Measurements from ENCODE around the gene SEMA4A.

Gene SEMA4A

DNA sequence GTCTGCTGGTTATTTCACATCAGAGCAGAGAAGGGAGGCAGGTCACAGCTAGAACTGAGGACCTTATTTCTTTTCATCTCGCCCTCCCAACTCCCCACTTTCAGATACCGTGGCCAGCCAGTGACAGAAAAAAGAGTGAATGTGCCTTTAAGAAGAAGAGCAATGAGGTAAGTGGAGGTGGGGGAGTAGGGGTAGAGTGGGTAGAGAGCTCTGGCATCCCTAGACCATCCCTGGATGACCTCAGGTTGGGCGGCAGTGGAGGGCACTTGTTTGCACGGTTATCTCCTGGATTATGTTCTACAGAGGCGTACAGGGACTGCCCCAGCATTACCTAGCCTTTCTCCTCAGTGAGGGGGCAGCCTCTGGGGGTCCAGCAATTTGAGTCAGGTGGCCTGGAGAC is 4.6 kb downstream of the SEMA4A start:
- Histone ChIP-seq H3K4me3 (ENCODE audit: low read depth, low read length) (no peak overlapping the region), H3K36me3 (ENCODE audit: control insufficient read depth, insufficient read depth, low read length) (peaks cover 2% of the 10 kb centered on the region)

DNA sequence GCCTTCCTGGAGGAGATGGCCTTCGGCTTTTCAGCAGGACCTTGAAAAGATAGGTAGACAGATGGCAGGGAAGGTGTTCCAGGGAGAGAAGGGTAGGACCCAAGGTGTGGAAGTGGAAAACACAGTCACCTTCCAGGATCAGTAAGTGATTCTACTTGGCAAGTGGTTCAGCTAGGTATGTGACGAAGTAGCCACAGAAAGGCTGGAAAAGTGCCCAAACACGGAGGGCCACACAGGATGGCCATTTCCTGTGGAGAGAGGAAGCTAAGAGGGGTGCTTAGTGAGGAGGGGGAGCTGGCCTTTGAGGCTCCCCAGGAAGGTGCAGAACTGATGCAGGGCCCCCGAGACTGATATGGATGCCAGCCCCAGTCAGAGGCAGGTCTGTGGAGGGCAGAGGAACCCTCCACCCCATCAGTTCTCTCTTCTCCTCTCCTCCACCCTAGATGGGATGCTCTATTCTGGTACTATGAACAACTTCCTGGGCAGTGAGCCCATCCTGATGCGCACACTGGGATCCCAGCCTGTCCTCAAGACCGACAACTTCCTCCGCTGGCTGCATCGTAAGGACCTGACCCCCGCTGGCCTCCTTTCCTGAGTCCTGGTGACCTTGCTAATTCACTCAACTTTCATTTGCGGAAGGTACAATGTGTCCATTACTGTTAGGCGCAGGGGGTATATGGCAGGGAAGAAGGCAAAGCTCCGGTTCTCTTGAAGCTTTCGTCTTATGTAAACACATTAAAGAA is 6.8 kb downstream of the SEMA4A start:
- Histone ChIP-seq H3K4me3 (ENCODE audit: low read depth, low read length) (peak overlapping the region; percentile 57), H3K27me3 (ENCODE audit: control insufficient read depth, insufficient read depth, low read length) (no peaks in the 10 kb centered on the region), H3K36me3 (ENCODE audit: control insufficient read depth, insufficient read depth, low read length) (no peaks in the 10 kb centered on the region), H3K9me3 (ENCODE audit: control insufficient read depth, insufficient read depth, low read length) (no peaks in the 10 kb centered on the region), H3K4me1 (ENCODE audit: control insufficient read depth, insufficient read depth, low read length) (peaks cover 3% of the 10 kb centered on the region), H3K9ac (ENCODE audit: low read depth, low read length) (peak overlapping the region; percentile 62)

More for the DNA sequence above, 4.6 kb downstream of the SEMA4A start:
- H3K27me3 ChIP-seq (ENCODE audit: control insufficient read depth, insufficient read depth, low read length), result no peaks in the 10 kb centered on the region
- H3K4me1 ChIP-seq (ENCODE audit: control insufficient read depth, insufficient read depth, low read length), result peaks cover 3% of the 10 kb centered on the region
- H3K9ac ChIP-seq (ENCODE audit: low read depth, low read length), result no peak overlapping the region
- H3K9me3 ChIP-seq (ENCODE audit: control insufficient read depth, insufficient read depth, low read length), result no peaks in the 10 kb centered on the region

DNA sequence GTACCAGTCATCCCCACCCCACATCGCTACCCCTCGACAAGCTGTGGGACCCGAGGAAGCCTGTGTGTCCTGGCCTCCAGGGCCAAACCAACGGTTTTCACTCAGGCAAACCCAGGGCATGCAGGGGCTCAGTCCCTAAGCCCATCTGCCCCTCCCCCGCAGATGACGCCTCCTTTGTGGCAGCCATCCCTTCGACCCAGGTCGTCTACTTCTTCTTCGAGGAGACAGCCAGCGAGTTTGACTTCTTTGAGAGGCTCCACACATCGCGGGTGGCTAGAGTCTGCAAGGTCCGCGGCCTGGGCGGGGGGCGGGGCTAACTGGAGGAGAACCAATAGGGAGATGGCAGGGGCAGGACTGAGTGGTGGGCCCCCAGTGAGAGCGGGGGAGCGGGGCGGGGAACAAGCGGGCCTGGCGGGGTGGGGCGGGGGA is 7.4 kb downstream of the SEMA4A start:
- no peaks in the 10 kb centered on the region for H3K9me3 ChIP-seq (ENCODE audit: control insufficient read depth, insufficient read depth, low read length)
- H3K27me3 ChIP-seq (ENCODE audit: control insufficient read depth, insufficient read depth, low read length), result no peaks in the 10 kb centered on the region
- peak overlapping the region; percentile 57 for H3K4me3 ChIP-seq (ENCODE audit: low read depth, low read length)
- peak overlapping the region; percentile 62 for H3K9ac ChIP-seq (ENCODE audit: low read depth, low read length)
- H3K4me1 ChIP-seq (ENCODE audit: control insufficient read depth, insufficient read depth, low read length), result peaks cover 3% of the 10 kb centered on the region
- H3K36me3 ChIP-seq (ENCODE audit: control insufficient read depth, insufficient read depth, low read length), result no peaks in the 10 kb centered on the region

DNA sequence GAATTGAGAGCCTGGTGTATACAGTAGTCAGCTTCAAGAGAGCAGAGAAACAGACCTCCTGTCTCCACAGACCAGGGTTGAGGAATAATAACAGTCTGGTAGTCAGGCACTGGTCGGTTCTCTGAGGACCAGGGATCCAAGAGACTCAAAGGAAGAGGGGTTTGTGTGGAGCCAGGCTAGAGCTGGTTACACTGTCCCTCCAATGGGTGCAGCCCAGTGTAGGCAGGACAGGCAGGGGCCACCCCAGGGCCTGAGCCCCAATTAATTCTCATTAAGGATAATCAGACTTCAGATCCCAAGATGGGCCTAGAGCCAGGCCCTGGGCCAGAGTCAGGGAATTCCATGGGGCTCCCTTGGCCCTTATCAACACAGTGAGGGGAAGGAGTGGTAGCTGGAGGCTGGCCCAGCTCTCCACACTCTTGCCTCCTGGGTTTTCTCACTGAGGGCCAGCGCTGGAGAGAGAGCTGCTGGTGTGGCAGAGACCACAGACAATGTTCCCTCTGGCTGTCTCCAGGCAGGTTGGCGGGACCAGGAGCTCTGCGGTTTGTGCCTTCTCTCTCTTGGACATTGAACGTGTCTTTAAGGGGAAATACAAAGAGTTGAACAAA is 9.1 kb downstream of the SEMA4A start:
- Histone ChIP-seq H3K36me3 (ENCODE audit: control insufficient read depth, insufficient read depth, low read length) (peaks cover 2% of the 10 kb centered on the region), H3K4me1 (ENCODE audit: control insufficient read depth, insufficient read depth, low read length) (peaks cover 3% of the 10 kb centered on the region), H3K4me3 (ENCODE audit: low read depth, low read length) (no peak overlapping the region), H3K9ac (ENCODE audit: low read depth, low read length) (no peak overlapping the region), H3K9me3 (ENCODE audit: control insufficient read depth, insufficient read depth, low read length) (no peaks in the 10 kb centered on the region), H3K27me3 (ENCODE audit: control insufficient read depth, insufficient read depth, low read length) (no peaks in the 10 kb centered on the region)

DNA sequence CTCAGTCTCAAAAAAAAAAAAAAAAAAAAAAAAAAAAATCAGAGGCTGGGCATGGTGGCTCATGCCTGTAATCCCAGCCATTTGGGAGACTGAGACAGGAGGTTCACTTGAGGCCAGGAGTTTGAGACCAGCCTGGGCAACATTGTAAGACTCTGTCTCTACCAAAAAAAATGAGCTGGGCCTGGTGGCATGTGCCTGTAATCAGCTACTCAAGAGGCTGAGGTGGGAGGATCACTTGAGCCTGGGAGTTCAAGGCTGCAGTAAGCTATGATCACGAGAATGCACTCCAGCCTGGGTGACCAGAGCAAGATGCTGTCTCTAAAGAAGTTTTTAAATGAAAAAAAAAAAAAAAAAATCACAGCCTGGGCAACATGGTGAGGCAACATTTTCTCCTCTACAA is 10.3 kb downstream of the SEMA4A start:
- Histone ChIP-seq H3K9me3 (ENCODE audit: control insufficient read depth, insufficient read depth, low read length) (no peaks in the 10 kb centered on the region), H3K4me1 (ENCODE audit: control insufficient read depth, insufficient read depth, low read length) (peaks cover 3% of the 10 kb centered on the region), H3K9ac (ENCODE audit: low read depth, low read length) (no peak overlapping the region), H3K36me3 (ENCODE audit: control insufficient read depth, insufficient read depth, low read length) (peaks cover 2% of the 10 kb centered on the region), H3K4me3 (ENCODE audit: low read depth, low read length) (no peak overlapping the region), H3K27me3 (ENCODE audit: control insufficient read depth, insufficient read depth, low read length) (no peaks in the 10 kb centered on the region)

DNA sequence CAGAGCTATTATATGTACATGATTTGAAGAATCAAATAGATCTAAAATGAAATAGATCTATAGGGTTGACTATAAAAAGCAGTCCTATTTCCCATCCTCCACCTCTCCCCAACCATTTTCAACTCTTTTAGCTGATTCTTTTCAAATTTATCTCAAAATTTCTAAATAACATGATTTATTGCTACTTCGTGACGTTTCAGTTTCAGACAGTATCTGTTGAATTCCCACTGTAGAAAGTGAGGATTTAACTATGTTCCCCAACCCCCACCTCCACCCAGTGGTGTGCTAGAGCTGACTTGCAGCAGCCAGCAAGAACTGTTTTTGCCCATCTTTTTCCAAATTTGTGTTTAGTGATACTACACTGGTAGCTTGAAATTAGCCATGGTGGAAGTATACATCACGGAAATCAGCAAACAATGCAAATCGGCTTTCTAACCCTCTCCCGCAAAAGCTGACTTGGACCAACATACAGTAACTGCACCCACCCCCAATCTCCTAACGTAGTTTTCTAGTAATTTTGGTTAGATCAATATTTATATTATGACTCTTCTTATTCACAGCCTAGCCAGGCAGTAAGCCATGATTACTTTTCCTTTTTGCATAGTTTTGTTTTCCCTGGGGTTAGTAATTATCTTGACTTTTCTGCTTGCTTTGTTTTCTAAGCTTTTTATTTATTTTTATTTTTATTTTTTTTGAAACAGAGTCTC is 10.9 kb downstream of the SEMA4A start:
- H3K9me3 ChIP-seq (ENCODE audit: control insufficient read depth, insufficient read depth, low read length), result no peaks in the 10 kb centered on the region
- H3K4me1 ChIP-seq (ENCODE audit: control insufficient read depth, insufficient read depth, low read length), result peaks cover 3% of the 10 kb centered on the region
- H3K36me3 ChIP-seq (ENCODE audit: control insufficient read depth, insufficient read depth, low read length), result peaks cover 2% of the 10 kb centered on the region
- no peak overlapping the region for H3K4me3 ChIP-seq (ENCODE audit: low read depth, low read length)
- H3K27me3 ChIP-seq (ENCODE audit: control insufficient read depth, insufficient read depth, low read length), result no peaks in the 10 kb centered on the region
- H3K9ac ChIP-seq (ENCODE audit: low read depth, low read length), result no peak overlapping the region

DNA sequence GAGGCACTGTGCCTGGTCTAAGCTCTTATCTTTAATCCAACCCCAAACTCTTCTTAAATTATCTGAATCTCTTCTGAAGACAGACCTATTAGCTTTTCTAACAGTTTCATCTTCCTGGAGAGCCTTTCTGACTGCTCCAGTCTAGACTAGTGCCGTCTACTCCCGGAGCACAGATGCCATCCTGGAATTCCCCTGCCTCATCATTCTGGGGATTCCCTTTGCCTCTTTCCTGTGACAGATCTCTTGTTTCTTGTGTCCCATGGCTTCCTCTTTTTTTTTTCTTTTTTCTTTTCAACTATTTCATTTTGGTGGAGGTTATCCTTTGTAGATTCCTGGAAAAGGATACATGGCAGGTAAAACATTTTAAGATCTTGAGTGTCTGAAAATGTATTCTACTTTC is 11.7 kb downstream of the SEMA4A start:
- Histone ChIP-seq H3K36me3 (ENCODE audit: control insufficient read depth, insufficient read depth, low read length) (peaks cover 2% of the 10 kb centered on the region), H3K4me3 (ENCODE audit: low read depth, low read length) (no peak overlapping the region), H3K9me3 (ENCODE audit: control insufficient read depth, insufficient read depth, low read length) (no peaks in the 10 kb centered on the region), H3K9ac (ENCODE audit: low read depth, low read length) (no peak overlapping the region), H3K27me3 (ENCODE audit: control insufficient read depth, insufficient read depth, low read length) (no peaks in the 10 kb centered on the region), H3K4me1 (ENCODE audit: control insufficient read depth, insufficient read depth, low read length) (peaks cover 3% of the 10 kb centered on the region)

DNA sequence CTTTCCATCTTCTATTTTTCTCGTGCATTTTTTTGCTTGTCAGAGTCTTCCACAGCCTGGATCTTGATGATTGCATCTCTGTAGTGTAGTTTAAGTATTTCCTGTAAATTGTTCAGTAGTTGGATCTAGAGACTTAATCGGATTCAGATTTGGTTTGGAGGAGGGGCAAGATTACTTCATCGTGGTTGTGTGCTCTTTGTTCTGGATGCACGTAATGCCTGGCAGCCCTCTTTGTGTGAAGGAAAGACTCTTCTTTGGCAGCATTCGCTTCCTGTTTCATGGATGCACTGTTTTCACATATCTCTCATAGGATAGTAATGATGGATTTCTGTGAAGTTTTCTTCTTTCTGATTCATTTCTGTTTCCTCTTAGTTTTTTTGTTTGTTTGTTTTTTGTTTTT is 14.2 kb downstream of the SEMA4A start:
- Histone ChIP-seq H3K4me3 (ENCODE audit: low read depth, low read length) (no peak overlapping the region), H3K4me1 (ENCODE audit: control insufficient read depth, insufficient read depth, low read length) (no peaks in the 10 kb centered on the region), H3K36me3 (ENCODE audit: control insufficient read depth, insufficient read depth, low read length) (peaks cover 2% of the 10 kb centered on the region), H3K9me3 (ENCODE audit: control insufficient read depth, insufficient read depth, low read length) (no peaks in the 10 kb centered on the region), H3K9ac (ENCODE audit: low read depth, low read length) (no peak overlapping the region), H3K27me3 (ENCODE audit: control insufficient read depth, insufficient read depth, low read length) (no peaks in the 10 kb centered on the region)

DNA sequence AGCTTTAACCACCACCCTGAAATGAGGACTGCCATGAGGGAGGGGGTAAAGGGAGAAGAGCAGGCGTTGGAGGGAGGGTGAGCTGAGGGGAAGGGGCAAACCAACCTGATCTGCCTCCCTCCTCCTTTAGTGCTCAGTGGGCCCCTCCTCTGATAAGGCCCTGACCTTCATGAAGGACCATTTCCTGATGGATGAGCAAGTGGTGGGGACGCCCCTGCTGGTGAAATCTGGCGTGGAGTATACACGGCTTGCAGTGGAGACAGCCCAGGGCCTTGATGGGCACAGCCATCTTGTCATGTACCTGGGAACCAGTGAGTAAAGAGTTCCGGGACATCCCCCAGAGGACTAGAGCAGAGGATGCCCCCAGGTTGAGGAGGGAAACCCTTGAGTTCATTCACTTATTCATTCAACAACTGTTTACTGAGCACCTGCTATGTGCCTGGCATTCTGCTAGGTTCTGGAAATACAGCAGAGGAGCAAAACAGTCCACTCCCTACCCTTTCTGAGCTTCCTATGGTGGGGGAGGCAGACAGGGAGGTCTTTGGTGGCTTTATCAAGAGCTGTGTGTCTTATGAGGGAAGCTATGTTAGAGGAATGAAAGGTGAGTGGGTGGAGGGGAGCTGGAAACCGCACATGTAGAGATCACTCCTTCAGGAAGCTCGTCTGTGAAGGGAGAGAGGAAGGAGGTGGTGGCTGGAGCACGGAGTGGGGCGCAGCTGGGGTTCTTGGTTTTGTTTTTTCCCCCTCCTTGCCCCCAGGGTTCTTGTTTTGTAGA is 19.5 kb downstream of the SEMA4A start:
- no peak overlapping the region for H3K9ac ChIP-seq (ENCODE audit: low read depth, low read length)

DNA sequence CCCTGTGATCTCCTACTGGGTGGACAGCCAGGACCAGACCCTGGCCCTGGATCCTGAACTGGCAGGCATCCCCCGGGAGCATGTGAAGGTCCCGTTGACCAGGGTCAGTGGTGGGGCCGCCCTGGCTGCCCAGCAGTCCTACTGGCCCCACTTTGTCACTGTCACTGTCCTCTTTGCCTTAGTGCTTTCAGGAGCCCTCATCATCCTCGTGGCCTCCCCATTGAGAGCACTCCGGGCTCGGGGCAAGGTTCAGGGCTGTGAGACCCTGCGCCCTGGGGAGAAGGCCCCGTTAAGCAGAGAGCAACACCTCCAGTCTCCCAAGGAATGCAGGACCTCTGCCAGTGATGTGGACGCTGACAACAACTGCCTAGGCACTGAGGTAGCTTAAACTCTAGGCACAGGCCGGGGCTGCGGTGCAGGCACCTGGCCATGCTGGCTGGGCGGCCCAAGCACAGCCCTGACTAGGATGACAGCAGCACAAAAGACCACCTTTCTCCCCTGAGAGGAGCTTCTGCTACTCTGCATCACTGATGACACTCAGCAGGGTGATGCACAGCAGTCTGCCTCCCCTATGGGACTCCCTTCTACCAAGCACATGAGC is 23.3 kb downstream of the SEMA4A start:
- Histone ChIP-seq H3K27me3 (ENCODE audit: control insufficient read depth, insufficient read depth, low read length) (no peaks in the 10 kb centered on the region), H3K9me3 (ENCODE audit: control insufficient read depth, insufficient read depth, low read length) (no peaks in the 10 kb centered on the region), H3K4me1 (ENCODE audit: control insufficient read depth, insufficient read depth, low read length) (peaks cover 5% of the 10 kb centered on the region), H3K36me3 (ENCODE audit: control insufficient read depth, insufficient read depth, low read length) (peaks cover 17% of the 10 kb centered on the region), H3K9ac (ENCODE audit: low read depth, low read length) (no peak overlapping the region), H3K4me3 (ENCODE audit: low read depth, low read length) (no peak overlapping the region)

More for the DNA sequence above, 19.5 kb downstream of the SEMA4A start:
- no peaks in the 10 kb centered on the region for H3K27me3 ChIP-seq (ENCODE audit: control insufficient read depth, insufficient read depth, low read length)
- H3K4me1 ChIP-seq (ENCODE audit: control insufficient read depth, insufficient read depth, low read length), result peaks cover 5% of the 10 kb centered on the region
- H3K36me3 ChIP-seq (ENCODE audit: control insufficient read depth, insufficient read depth, low read length), result peaks cover 17% of the 10 kb centered on the region
- no peaks in the 10 kb centered on the region for H3K9me3 ChIP-seq (ENCODE audit: control insufficient read depth, insufficient read depth, low read length)
- no peak overlapping the region for H3K4me3 ChIP-seq (ENCODE audit: low read depth, low read length)

Measured in iPS-15b (cell line).